Measurements from ENCODE around the gene ABHD12. TPM values are rescaled to one million over a fixed set of nuclear protein-coding genes. Genes with fewer than 3 reads are reported as not detected.

The ABHD12 gene
- total and polyA plus RNA-seq, 11 donors = 15.6 to 43.8 (median 26.5) TPM

DNA sequence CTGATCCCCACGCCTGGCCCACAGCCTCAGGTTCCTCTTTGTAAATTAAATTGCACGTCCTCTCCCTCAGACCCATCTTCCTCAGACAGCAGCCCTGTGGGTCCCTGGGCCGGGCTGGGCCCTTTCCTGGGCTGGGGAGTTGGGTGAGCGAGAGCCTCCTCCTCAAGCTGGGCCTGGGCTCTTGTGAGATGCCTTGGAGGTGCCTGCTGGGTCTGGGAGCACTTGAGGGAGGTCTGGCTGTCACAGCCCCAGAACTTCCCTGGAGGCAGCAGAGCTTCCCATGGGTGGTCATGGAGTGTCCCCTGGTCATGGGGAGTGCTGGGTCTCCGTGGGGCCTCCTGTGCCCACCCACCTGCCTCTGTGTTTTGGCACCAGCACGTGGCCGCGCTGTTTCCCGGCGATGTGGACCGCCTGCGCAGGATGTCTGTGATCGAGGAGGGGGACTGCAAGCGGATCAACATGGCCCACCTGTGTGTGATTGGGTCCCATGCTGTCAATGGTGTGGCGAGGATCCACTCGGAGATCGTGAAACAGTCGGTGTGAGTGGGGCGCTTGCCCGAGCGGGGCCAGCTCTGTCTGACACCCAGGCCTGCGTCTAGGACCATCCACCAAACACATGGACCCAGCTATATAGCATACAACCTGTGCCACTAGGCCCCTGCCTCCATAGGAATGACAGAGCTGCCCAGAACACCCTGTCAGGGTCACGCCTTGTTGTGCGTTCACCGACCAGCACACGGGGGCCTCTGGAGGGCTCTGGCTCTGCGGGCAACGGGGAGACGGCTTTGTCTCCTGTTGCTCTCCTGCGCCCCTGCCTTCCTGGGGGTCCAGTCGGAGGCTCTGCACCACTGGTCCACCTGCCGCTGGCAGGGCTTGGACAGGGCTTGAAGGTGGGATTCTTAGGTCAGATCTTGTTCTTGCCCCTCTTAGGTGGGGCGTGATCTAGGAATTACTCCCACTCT lies 109.8 kb downstream of the ABHD12 start:
- DNase-seq = peak; percentile 5 to 44 (median 22)
- Histone ChIP-seq H3K36me3 (peaks cover 3 to 100% (median 95%) of the 10 kb centered on the region in 9 donors), H3K4me1 (peaks cover 0 to 25% (median 9%) of the 10 kb centered on the region in 12 donors), H3K9me3 (no peaks in the 10 kb centered on the region), H3K27me3 (no peaks in the 10 kb centered on the region), H3K27ac (peak overlapping the region in 5 of 12 donors; percentile 0 to 68 (median 22)), H3K4me3 (no peak overlapping the region)
- no peak for TF ChIP-seq POLR2A (IDR thresholded peaks at IDR 0.05)
- TF ChIP-seq, protein P1, sequence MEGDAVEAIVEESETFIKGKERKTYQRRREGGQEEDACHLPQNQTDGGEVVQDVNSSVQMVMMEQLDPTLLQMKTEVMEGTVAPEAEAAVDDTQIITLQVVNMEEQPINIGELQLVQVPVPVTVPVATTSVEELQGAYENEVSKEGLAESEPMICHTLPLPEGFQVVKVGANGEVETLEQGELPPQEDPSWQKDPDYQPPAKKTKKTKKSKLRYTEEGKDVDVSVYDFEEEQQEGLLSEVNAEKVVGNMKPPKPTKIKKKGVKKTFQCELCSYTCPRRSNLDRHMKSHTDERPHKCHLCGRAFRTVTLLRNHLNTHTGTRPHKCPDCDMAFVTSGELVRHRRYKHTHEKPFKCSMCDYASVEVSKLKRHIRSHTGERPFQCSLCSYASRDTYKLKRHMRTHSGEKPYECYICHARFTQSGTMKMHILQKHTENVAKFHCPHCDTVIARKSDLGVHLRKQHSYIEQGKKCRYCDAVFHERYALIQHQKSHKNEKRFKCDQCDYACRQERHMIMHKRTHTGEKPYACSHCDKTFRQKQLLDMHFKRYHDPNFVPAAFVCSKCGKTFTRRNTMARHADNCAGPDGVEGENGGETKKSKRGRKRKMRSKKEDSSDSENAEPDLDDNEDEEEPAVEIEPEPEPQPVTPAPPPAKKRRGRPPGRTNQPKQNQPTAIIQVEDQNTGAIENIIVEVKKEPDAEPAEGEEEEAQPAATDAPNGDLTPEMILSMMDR (IDR thresholded peaks at IDR 0.05) = no peak
- no peak for ATAC-seq
- intact Hi-C loops (cut with DNase I) = no loop called here
- 91 to 94% (median 92%) methylated on average over 19 to 33 of the region's 33 CpGs for WGBS, 4 donors

DNA sequence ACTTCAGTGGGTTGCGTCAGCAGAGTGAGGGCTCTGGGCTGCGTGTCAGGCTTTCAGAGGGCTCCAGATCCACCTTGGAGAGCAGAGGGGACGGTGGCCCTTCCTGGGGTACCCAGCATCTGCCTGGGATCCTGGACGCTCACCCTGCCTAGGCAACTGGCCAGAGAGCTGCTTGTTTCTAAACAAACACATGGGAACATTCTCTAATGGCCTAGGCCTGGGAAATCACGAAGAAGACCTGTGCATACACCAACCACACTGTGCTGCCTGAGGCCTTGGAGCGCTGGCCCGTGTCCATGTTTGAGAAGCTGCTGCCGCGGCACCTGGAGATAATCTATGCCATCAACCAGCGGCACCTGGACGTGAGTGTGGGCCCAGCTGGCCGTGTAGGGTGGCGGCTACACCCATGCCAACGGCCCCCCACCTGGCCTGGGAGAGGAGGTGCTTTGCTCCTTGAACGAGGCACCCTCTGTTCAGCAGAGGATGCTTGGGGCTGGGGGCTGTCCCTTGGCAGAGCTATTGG lies 110.5 kb downstream of the ABHD12 start:
- Histone ChIP-seq H3K36me3 (peaks cover 3 to 99% (median 94%) of the 10 kb centered on the region in 9 donors), H3K4me1 (peaks cover 0 to 33% (median 9%) of the 10 kb centered on the region in 12 donors), H3K27ac (peak overlapping the region in 7 of 12 donors; percentile 0 to 68 (median 32)), H3K9me3 (no peaks in the 10 kb centered on the region), H3K27me3 (no peaks in the 10 kb centered on the region), H3K4me3 (no peak overlapping the region)
- ATAC-seq = peak; percentile 27 to 38 (median 37)
- intact Hi-C loops (cut with DNase I) = no loop called here
- TF ChIP-seq, protein P1 (IDR thresholded peaks at IDR 0.05) = no peak
- no peak for TF ChIP-seq POLR2A (IDR thresholded peaks at IDR 0.05)
- peak; percentile 11 to 66 (median 48) for DNase-seq
- 52 to 68% (median 63%) methylated on average over 10 to 15 of the region's 15 CpGs for WGBS, 4 donors

DNA sequence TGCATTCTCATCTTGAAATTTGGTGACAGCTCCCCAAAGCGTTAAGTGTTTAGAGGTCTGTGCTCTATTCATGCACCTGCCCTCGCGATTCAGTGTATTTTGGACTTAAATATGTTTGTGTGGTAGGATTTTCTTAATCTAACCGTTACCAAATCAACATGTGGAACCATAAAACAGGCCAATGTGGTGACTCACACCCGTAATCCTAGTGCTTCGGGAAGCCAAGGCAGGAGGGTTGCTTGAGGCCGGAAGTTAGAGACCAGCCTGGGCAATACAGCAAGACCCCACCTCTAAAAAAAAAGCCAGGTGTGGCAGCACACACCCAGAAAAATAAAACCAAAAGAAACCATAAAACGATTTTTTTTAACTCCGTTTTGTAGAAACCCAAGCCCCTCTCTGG lies 111.2 kb downstream of the ABHD12 start:
- H3K4me3 ChIP-seq = no peak overlapping the region
- peaks cover 3 to 99% (median 94%) of the 10 kb centered on the region in 9 donors for H3K36me3 ChIP-seq
- ATAC-seq (no peak), DNase-seq (no peak)
- peaks cover 0 to 40% (median 12%) of the 10 kb centered on the region in 12 donors for H3K4me1 ChIP-seq
- intact Hi-C loops (cut with DNase I) = no loop called here
- TF ChIP-seq, protein P1 (IDR thresholded peaks at IDR 0.05) = no peak
- no peak for TF ChIP-seq POLR2A (IDR thresholded peaks at IDR 0.05)
- H3K27me3 ChIP-seq = no peaks in the 10 kb centered on the region
- H3K27ac ChIP-seq = peak overlapping the region in 6 of 12 donors; percentile 22 to 68 (median 42)
- H3K9me3 ChIP-seq = no peaks in the 10 kb centered on the region
- 85 to 90% (median 88%) methylated on average over 9 of the region's 9 CpGs for WGBS, 4 donors

Data from heart left ventricle (tissue), 16 donors.